Tibial artery (tissue), 4 donors: ENCODE measurements around the gene METTL24.
"Not testable (repeated sequence)": the region's sequence is repeated elsewhere in the genome, so short reads cannot be mapped to it uniquely, and the experiment has no call there.

Experiments used
- DNase-seq, 2 donors: peaks; one replicate each; pipeline ENCODE4 v3.0.0-alpha.2; 2019
- H3K27ac ChIP-seq, 2 donors: fragments of 200-600 bp; sonication (generic) in 1 of 2; 1 replicate in 1 of 2; 2 replicates in 1 of 2; pipeline ENCODE4 v1.5.1; 2018 to 2019; ENCODE audit warnings: mild to moderate bottlenecking in 1 of 2
- H3K27me3 ChIP-seq, 2 donors: fragments of 200-600 bp; sonication (generic) in 1 of 2; one replicate each; pipeline versions ENCODE4 v1.5.1 to v1.6.0; 2016 to 2019
- H3K36me3 ChIP-seq, 3 donors: fragments of 200-600 bp; sonication (generic) in 2 of 3; one replicate each; pipeline ENCODE4 v1.5.1; 2016 to 2019; ENCODE audit warnings: mild to moderate bottlenecking in 2 of 3
- H3K4me1 ChIP-seq, 4 donors: fragments of 200-600 bp; sonication (generic) in 2 of 4; 1 replicate in 3 of 4; 2 replicates in 1 of 4; pipeline ENCODE4 v1.5.1; 2016 to 2019
- H3K4me3 ChIP-seq, 2 donors: fragments of 200-600 bp; sonication (generic) in 1 of 2; 1 replicate in 1 of 2; 2 replicates in 1 of 2; pipeline ENCODE4 v1.5.1; 2018 to 2019; ENCODE audit warnings: mild to moderate bottlenecking in 2 of 2
- H3K9me3 ChIP-seq, 3 donors: fragments of 200-600 bp; sonication (generic) in 1 of 3; one replicate each; pipeline ENCODE4 v1.5.1; 2016 to 2019
- CTCF ChIP-seq, 2 experiments: fragments of 200-600 bp in 1 of 2; fragments of 450-650 bp in 1 of 2; IDR thresholded peaks; one replicate each; pipeline ENCODE4 v1.5.1; 2017 to 2019; ENCODE audit warnings: antibody characterized with exemption in 2 of 2, mild to moderate bottlenecking in 1 of 2, moderate library complexity in 1 of 2
- intact Hi-C: fragments of 100-400 bp; cut with DNase I; formaldehyde crosslinking; loops from one replicate; pipeline ENCODE4 v1.15.0; 2023; ENCODE audit warnings: low total_unique reads

METTL24 gene

GRCh38 chr6:110353457-110354001, 4.6 kb downstream of the METTL24 start:
- DNase-seq = no peak
- Histone ChIP-seq H3K4me3 (no peak overlapping the region), H3K27ac (peak overlapping the region; percentile 55 to 65), H3K9me3 (no peaks in the 10 kb centered on the region), H3K36me3 (no peaks in the 10 kb centered on the region), H3K27me3 (no peaks in the 10 kb centered on the region), H3K4me1 (peaks cover 0 to 63% (median 25%) of the 10 kb centered on the region in 4 donors)
- TF ChIP-seq CTCF (IDR thresholded peaks at IDR 0.05) = no peak
- intact Hi-C loops = no loop called here

- peak overlapping the region; percentile 55 to 65 for H3K27ac ChIP-seq
- no peak for DNase-seq
- TF ChIP-seq CTCF (IDR thresholded peaks at IDR 0.05) = no peak
- H3K4me3 ChIP-seq = no peak overlapping the region
- no peaks in the 10 kb centered on the region for H3K9me3 ChIP-seq
- intact Hi-C loops = no loop called here
- peaks cover 0 to 58% (median 23%) of the 10 kb centered on the region in 4 donors for H3K4me1 ChIP-seq
- no peaks in the 10 kb centered on the region for H3K36me3 ChIP-seq
- H3K27me3 ChIP-seq = no peaks in the 10 kb centered on the region
Observed at GRCh38 chr6:110352563-110353262, 5.4 kb downstream of the METTL24 start.

GRCh38 chr6:110351986-110352385, 6.2 kb downstream of the METTL24 start:
- intact Hi-C loops = no loop called here
- no peaks in the 10 kb centered on the region for H3K27me3 ChIP-seq
- no peaks in the 10 kb centered on the region for H3K9me3 ChIP-seq
- no peak overlapping the region for H3K4me3 ChIP-seq
- H3K36me3 ChIP-seq = no peaks in the 10 kb centered on the region
- peak overlapping the region; percentile 27 to 65 for H3K27ac ChIP-seq
- DNase-seq = no peak
- peaks cover 0 to 54% (median 21%) of the 10 kb centered on the region in 4 donors for H3K4me1 ChIP-seq
- no peak for TF ChIP-seq CTCF (IDR thresholded peaks at IDR 0.05)

GRCh38 chr6:110351546-110351945, 6.6 kb downstream of the METTL24 start:
- DNase-seq = no peak
- H3K27ac ChIP-seq = peak overlapping the region; percentile 13 to 65
- no peaks in the 10 kb centered on the region for H3K27me3 ChIP-seq
- no peak for TF ChIP-seq CTCF (IDR thresholded peaks at IDR 0.05)
- peaks cover 0 to 50% (median 20%) of the 10 kb centered on the region in 4 donors for H3K4me1 ChIP-seq
- H3K4me3 ChIP-seq = no peak overlapping the region
- H3K9me3 ChIP-seq = no peaks in the 10 kb centered on the region
- intact Hi-C loops = no loop called here
- no peaks in the 10 kb centered on the region for H3K36me3 ChIP-seq

- H3K36me3 ChIP-seq, H3K27ac ChIP-seq, H3K9me3 ChIP-seq, H3K27me3 ChIP-seq, H3K4me3 ChIP-seq, DNase-seq, intact Hi-C loops: not testable (repeated sequence)
- H3K4me1 ChIP-seq = peaks cover 0 to 42% (median 17%) of the 10 kb centered on the region in 4 donors
Observed at GRCh38 chr6:110350593-110350992, 7.6 kb downstream of the METTL24 start.

- no peaks in the 10 kb centered on the region for H3K27me3 ChIP-seq
- no peak overlapping the region for H3K27ac ChIP-seq
- peaks cover 0 to 27% (median 8%) of the 10 kb centered on the region in 4 donors for H3K4me1 ChIP-seq
- intact Hi-C loops = no loop called here
- H3K9me3 ChIP-seq = no peaks in the 10 kb centered on the region
- no peaks in the 10 kb centered on the region for H3K36me3 ChIP-seq
- no peak overlapping the region for H3K4me3 ChIP-seq
- no peak for DNase-seq
- no peak for TF ChIP-seq CTCF (IDR thresholded peaks at IDR 0.05)
Observed at GRCh38 chr6:110348961-110349690, 9.0 kb downstream of the METTL24 start.
